Calu3 (cell line): Measurements from ENCODE around the gene LAMA2. TPM values are rescaled to one million over a fixed set of nuclear protein-coding genes. Genes with fewer than 3 reads are reported as not detected.

Source experiments
- BruUV-seq: library from RNA; stranded (reverse); fragments of 400-500 nt; replicated peaks from 2 replicates; lab custom pipeline; 2021; lab: Mats Ljungman, UMichigan
- CTCF ChIA-PET: fragments of 300-600 bp; sonication (Branson Sonifier 250); formaldehyde crosslinking; loops from one replicate; lab custom pipeline; 2022; ENCODE audit warnings: antibody characterized with exemption; lab: Charles Lee
- DNase-seq: peaks from one replicate; pipeline ENCODE4 v3.0.0; 2022
- H3K27ac Mint-ChIP-seq: one replicate; pipeline ENCODE4 v1.8.0; 2022; ENCODE audit warnings: mixed read lengths; ENCODE audit not compliant: unreplicated experiment
- H3K27me3 Mint-ChIP-seq: one replicate; pipeline ENCODE4 v1.8.0; 2022; ENCODE audit warnings: mixed read lengths; ENCODE audit not compliant: unreplicated experiment
- H3K36me3 Mint-ChIP-seq: one replicate; pipeline ENCODE4 v1.8.0; 2022; ENCODE audit warnings: mild to moderate bottlenecking, moderate library complexity, mixed read lengths; ENCODE audit not compliant: insufficient read depth, unreplicated experiment
- H3K4me1 Mint-ChIP-seq: one replicate; pipeline ENCODE4 v1.8.0; 2022; ENCODE audit warnings: mild to moderate bottlenecking, low read depth, mixed read lengths; ENCODE audit not compliant: unreplicated experiment
- H3K4me3 Mint-ChIP-seq: one replicate; pipeline ENCODE4 v1.8.0; 2022; ENCODE audit warnings: mild to moderate bottlenecking, low read depth, moderate library complexity, mixed read lengths; ENCODE audit not compliant: unreplicated experiment
- H3K9me3 Mint-ChIP-seq: one replicate; pipeline ENCODE4 v1.8.0; 2022; ENCODE audit warnings: low read depth, mixed read lengths; ENCODE audit not compliant: unreplicated experiment
- CTCF ChIP-seq: fragments of 200-600 bp; IDR thresholded peaks from one replicate; pipeline ENCODE4 v1.8.0; 2022; ENCODE audit warnings: antibody characterized with exemption; ENCODE audit not compliant: unreplicated experiment
- intact Hi-C: fragments of 100-400 bp; cut with micrococcal nuclease; formaldehyde crosslinking; loops from one replicate; pipeline ENCODE4 v1.10.0; 2022; ENCODE audit not compliant: unreplicated experiment
- total RNA-seq: library from RNA; stranded (reverse); gene quantifications from 2 replicates; pipeline ENCODE4 v1.2.3, GENCODE V29; 2022

LAMA2 gene
- total RNA-seq, 1 experiment from 2014 or later = 0.80 TPM

- CTCF ChIA-PET = no interaction called here
- Mint-ChIP-seq H3K9me3 (no peaks in the 10 kb centered on the region), H3K4me3 (no peak overlapping the region), H3K36me3 (no peaks in the 10 kb centered on the region), H3K27me3 (no peaks in the 10 kb centered on the region), H3K4me1 (peaks cover 7% of the 10 kb centered on the region), H3K27ac (no peak overlapping the region)
- no peak for TF ChIP-seq CTCF
- no peak for DNase-seq
- BruUV-seq = no TSS peak
- intact Hi-C loops = no loop called here
Measured at GRCh38 chr6:129451187-129451586, 568.2 kb downstream of the LAMA2 start.

- no peaks in the 10 kb centered on the region for H3K9me3 Mint-ChIP-seq
- TF ChIP-seq CTCF = no peak
- BruUV-seq = no TSS peak
- no peaks in the 10 kb centered on the region for H3K4me1 Mint-ChIP-seq
- H3K27ac Mint-ChIP-seq = no peak overlapping the region
- intact Hi-C loops = no loop called here
- H3K27me3 Mint-ChIP-seq = no peaks in the 10 kb centered on the region
- CTCF ChIA-PET = no interaction called here
- H3K4me3 Mint-ChIP-seq = no peak overlapping the region
- H3K36me3 Mint-ChIP-seq = no peaks in the 10 kb centered on the region
- no peak for DNase-seq
Measured at GRCh38 chr6:129453073-129453472, 570.1 kb downstream of the LAMA2 start.

GRCh38 chr6:129454488-129454887 is 571.5 kb downstream of the LAMA2 start:
- DNase-seq = no peak
- H3K4me3 Mint-ChIP-seq = no peak overlapping the region
- H3K9me3 Mint-ChIP-seq = no peaks in the 10 kb centered on the region
- intact Hi-C loops = no loop called here
- BruUV-seq = no TSS peak
- no peak overlapping the region for H3K27ac Mint-ChIP-seq
- no peaks in the 10 kb centered on the region for H3K27me3 Mint-ChIP-seq
- TF ChIP-seq CTCF = no peak
- H3K36me3 Mint-ChIP-seq = no peaks in the 10 kb centered on the region
- CTCF ChIA-PET = no interaction called here
- H3K4me1 Mint-ChIP-seq = no peaks in the 10 kb centered on the region

GRCh38 chr6:129455126-129455769 is 572.3 kb downstream of the LAMA2 start:
- H3K9me3 Mint-ChIP-seq = no peaks in the 10 kb centered on the region
- H3K36me3 Mint-ChIP-seq = no peaks in the 10 kb centered on the region
- intact Hi-C loops = no loop called here
- no peaks in the 10 kb centered on the region for H3K27me3 Mint-ChIP-seq
- no peaks in the 10 kb centered on the region for H3K4me1 Mint-ChIP-seq
- H3K4me3 Mint-ChIP-seq = no peak overlapping the region
- no peak overlapping the region for H3K27ac Mint-ChIP-seq
- TF ChIP-seq CTCF = no peak
- CTCF ChIA-PET = no interaction called here
- no peak for DNase-seq
- TSS peak; percentile 5 for BruUV-seq
